Measurements from ENCODE around the gene IL10RA.

Gene IL10RA

GRCh38 chr11:117983163-117983475, 3.1 kb upstream of the IL10RA start:
- peaks cover 56% of the 10 kb centered on the region for H3K36me3 ChIP-seq (replicated peaks; ENCODE audit: low read depth, low read length)
- H3K4me1 ChIP-seq (ENCODE audit: low read length): peaks cover 53% of the 10 kb centered on the region
- no peaks in the 10 kb centered on the region for H3K27me3 ChIP-seq (ENCODE audit: low read depth, low read length)
- H2AFZ ChIP-seq (ENCODE audit: low read depth, low read length): no peak overlapping the region
- TF ChIP-seq, protein P1, sequence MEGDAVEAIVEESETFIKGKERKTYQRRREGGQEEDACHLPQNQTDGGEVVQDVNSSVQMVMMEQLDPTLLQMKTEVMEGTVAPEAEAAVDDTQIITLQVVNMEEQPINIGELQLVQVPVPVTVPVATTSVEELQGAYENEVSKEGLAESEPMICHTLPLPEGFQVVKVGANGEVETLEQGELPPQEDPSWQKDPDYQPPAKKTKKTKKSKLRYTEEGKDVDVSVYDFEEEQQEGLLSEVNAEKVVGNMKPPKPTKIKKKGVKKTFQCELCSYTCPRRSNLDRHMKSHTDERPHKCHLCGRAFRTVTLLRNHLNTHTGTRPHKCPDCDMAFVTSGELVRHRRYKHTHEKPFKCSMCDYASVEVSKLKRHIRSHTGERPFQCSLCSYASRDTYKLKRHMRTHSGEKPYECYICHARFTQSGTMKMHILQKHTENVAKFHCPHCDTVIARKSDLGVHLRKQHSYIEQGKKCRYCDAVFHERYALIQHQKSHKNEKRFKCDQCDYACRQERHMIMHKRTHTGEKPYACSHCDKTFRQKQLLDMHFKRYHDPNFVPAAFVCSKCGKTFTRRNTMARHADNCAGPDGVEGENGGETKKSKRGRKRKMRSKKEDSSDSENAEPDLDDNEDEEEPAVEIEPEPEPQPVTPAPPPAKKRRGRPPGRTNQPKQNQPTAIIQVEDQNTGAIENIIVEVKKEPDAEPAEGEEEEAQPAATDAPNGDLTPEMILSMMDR (IDR thresholded peaks at IDR 0.05; ENCODE audit: low read depth, low read length): no peak
- no peak for TF ChIP-seq EZH2phosphoT487 (IDR thresholded peaks at IDR 0.05; ENCODE audit: low read depth)
- no peak overlapping the region for H3K4me3 ChIP-seq (ENCODE audit: low read length)
- H3K9me3 ChIP-seq (ENCODE audit: insufficient read depth, low read length): no peaks in the 10 kb centered on the region
- H3K27ac ChIP-seq (ENCODE audit: low read length): 0 out of 2 replicates have a peak overlapping the region, but pooled peaks have one; percentile 0
- no peak overlapping the region for H3K4me2 ChIP-seq (ENCODE audit: low read length)
- H4K20me1 ChIP-seq (ENCODE audit: insufficient read depth, low read length): peaks cover 8% of the 10 kb centered on the region; the same call in 1 of the 2 replicates
- peaks cover 50% of the 10 kb centered on the region for H3K79me2 ChIP-seq (ENCODE audit: low read length)
- no peak overlapping the region for H3K9ac ChIP-seq (ENCODE audit: low read length)

- Histone ChIP-seq H4K20me1 (ENCODE audit: insufficient read depth, low read length) (peaks cover 20% of the 10 kb centered on the region), H3K79me2 (ENCODE audit: low read length) (peaks cover 64% of the 10 kb centered on the region), H3K36me3 (replicated peaks; ENCODE audit: low read depth, low read length) (peaks cover 70% of the 10 kb centered on the region), H2AFZ (ENCODE audit: low read depth, low read length) (no peak overlapping the region), H3K4me1 (ENCODE audit: low read length) (peaks cover 54% of the 10 kb centered on the region), H3K9me3 (ENCODE audit: insufficient read depth, low read length) (no peaks in the 10 kb centered on the region), H3K27ac (ENCODE audit: low read length) (peak overlapping the region; percentile 93), H3K9ac (ENCODE audit: low read length) (peak overlapping the region; percentile 99), H3K27me3 (ENCODE audit: low read depth, low read length) (no peaks in the 10 kb centered on the region), H3K4me2 (ENCODE audit: low read length) (peak overlapping the region; percentile 99), H3K4me3 (ENCODE audit: low read length) (peak overlapping the region; percentile 88)
- TF ChIP-seq, protein P1 (IDR thresholded peaks at IDR 0.05; ENCODE audit: low read depth, low read length): no peak
- no peak for TF ChIP-seq EZH2phosphoT487 (IDR thresholded peaks at IDR 0.05; ENCODE audit: low read depth)
Observed at GRCh38 chr11:117984476-117984875, 1.7 kb upstream of the IL10RA start.

DNA sequence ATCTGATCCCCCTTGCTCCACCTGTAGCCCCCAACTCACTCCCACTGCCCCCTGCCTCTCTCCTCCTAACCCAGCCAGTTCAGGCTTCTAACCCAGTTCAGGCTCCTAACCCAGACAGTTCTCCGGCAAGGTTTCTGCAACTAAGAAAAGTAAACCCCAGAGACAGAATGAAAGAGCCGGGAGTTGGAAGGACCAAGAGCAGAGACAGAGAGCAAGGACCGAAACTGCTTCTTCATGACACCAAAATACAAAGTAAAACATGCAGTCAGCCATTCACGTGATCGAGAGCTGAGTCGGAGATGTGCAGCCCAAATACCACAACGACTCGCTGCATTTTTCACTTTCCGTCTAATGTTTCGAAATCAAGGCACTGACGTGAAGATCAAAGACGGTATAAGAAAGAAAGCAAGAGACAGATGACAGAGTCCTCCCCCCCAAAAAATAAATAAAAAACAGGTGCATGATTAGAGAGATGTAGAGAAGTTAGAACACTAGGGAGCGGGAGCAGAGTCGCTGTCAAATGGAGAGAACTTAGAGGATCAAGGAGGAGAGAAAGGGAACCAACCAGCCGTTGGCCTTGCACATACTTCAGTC, 884 bp downstream of the IL10RA start:
- peaks cover 44% of the 10 kb centered on the region for H4K20me1 ChIP-seq (ENCODE audit: insufficient read depth, low read length)
- peak overlapping the region; percentile 88 for H3K4me3 ChIP-seq (ENCODE audit: low read length)
- H3K27ac ChIP-seq (ENCODE audit: low read length): peak overlapping the region; percentile 93
- peaks cover 81% of the 10 kb centered on the region for H3K36me3 ChIP-seq (replicated peaks; ENCODE audit: low read depth, low read length)
- no peaks in the 10 kb centered on the region for H3K9me3 ChIP-seq (ENCODE audit: insufficient read depth, low read length)
- no peaks in the 10 kb centered on the region for H3K27me3 ChIP-seq (ENCODE audit: low read depth, low read length)
- H3K79me2 ChIP-seq (ENCODE audit: low read length): peaks cover 87% of the 10 kb centered on the region
- peak overlapping the region; percentile 99 for H3K9ac ChIP-seq (ENCODE audit: low read length)
- H3K4me2 ChIP-seq (ENCODE audit: low read length): peak overlapping the region; percentile 99
- TF ChIP-seq, protein P1 (IDR thresholded peaks at IDR 0.05; ENCODE audit: low read depth, low read length): no peak
- no peak for TF ChIP-seq EZH2phosphoT487 (IDR thresholded peaks at IDR 0.05; ENCODE audit: low read depth)
- H2AFZ ChIP-seq (ENCODE audit: low read depth, low read length): no peak overlapping the region
- H3K4me1 ChIP-seq (ENCODE audit: low read length): peaks cover 59% of the 10 kb centered on the region

GRCh38 chr11:117989351-117990102, 3.3 kb downstream of the IL10RA start:
- H3K79me2 ChIP-seq (ENCODE audit: low read length): peaks cover 100% of the 10 kb centered on the region
- H4K20me1 ChIP-seq (ENCODE audit: insufficient read depth, low read length): peaks cover 69% of the 10 kb centered on the region
- H3K4me3 ChIP-seq (ENCODE audit: low read length): peak overlapping the region; percentile 88
- H2AFZ ChIP-seq (ENCODE audit: low read depth, low read length): no peak overlapping the region
- H3K4me1 ChIP-seq (ENCODE audit: low read length): peaks cover 65% of the 10 kb centered on the region
- no peaks in the 10 kb centered on the region for H3K9me3 ChIP-seq (ENCODE audit: insufficient read depth, low read length)
- TF ChIP-seq, protein P1 (IDR thresholded peaks at IDR 0.05; ENCODE audit: low read depth, low read length): no peak
- TF ChIP-seq EZH2phosphoT487 (IDR thresholded peaks at IDR 0.05; ENCODE audit: low read depth): no peak
- peak overlapping the region; percentile 99 for H3K9ac ChIP-seq (ENCODE audit: low read length)
- peak overlapping the region; percentile 93 for H3K27ac ChIP-seq (ENCODE audit: low read length)
- H3K4me2 ChIP-seq (ENCODE audit: low read length): peak overlapping the region; percentile 99
- peaks cover 88% of the 10 kb centered on the region for H3K36me3 ChIP-seq (replicated peaks; ENCODE audit: low read depth, low read length)
- H3K27me3 ChIP-seq (ENCODE audit: low read depth, low read length): no peaks in the 10 kb centered on the region

Measured in OCI-LY3 (cell line).